MM.1S (cell line): ENCODE data around the gene LSR.

ENCODE experiments used
- DNase-seq: peaks from one replicate; pipeline ENCODE4 v3.0.0-alpha.2; 2015
- H2AFZ ChIP-seq: fragments of 300-600 bp; sonication (generic); 2 replicates; pipeline ENCODE4 v1.6.0; 2016; ENCODE audit warnings: antibody characterized with exemption, low read length
- H3F3A ChIP-seq: fragments of 300-600 bp; sonication (generic); 2 replicates; pipeline ENCODE4 v1.6.1; 2016; ENCODE audit warnings: mild to moderate bottlenecking, antibody characterized with exemption, low read length, moderate library complexity, mixed read lengths; ENCODE audit not compliant: insufficient read depth
- H3K27ac ChIP-seq: fragments of 300-600 bp; sonication (generic); 2 replicates; pipeline ENCODE4 v1.5.1; 2016; ENCODE audit warnings: mild to moderate bottlenecking, low read length
- H3K27me3 ChIP-seq: fragments of 300-600 bp; sonication (generic); replicated peaks from 2 replicates; pipeline ENCODE4 v1.6.0; 2016; ENCODE audit warnings: low read length; ENCODE audit not compliant: insufficient read depth
- H3K36me3 ChIP-seq: fragments of 300-600 bp; sonication (generic); replicated peaks from 2 replicates; pipeline ENCODE4 v1.6.1; 2016; ENCODE audit warnings: mild to moderate bottlenecking, low read length, mixed read lengths; ENCODE audit not compliant: insufficient read depth
- H3K4me1 ChIP-seq: fragments of 300-600 bp; sonication (generic); 2 replicates; pipeline ENCODE4 v1.6.1; 2016; ENCODE audit warnings: low read length, mixed read lengths
- H3K4me2 ChIP-seq: fragments of 300-600 bp; sonication (generic); 2 replicates; pipeline ENCODE4 v1.6.0; 2016; ENCODE audit warnings: low read depth, low read length
- H3K4me3 ChIP-seq: fragments of 300-600 bp; sonication (generic); 2 replicates; pipeline ENCODE4 v1.5.1; 2016; ENCODE audit warnings: low read length, mixed read lengths
- H3K79me2 ChIP-seq: fragments of 300-600 bp; sonication (generic); 2 replicates; pipeline ENCODE4 v1.6.1; 2016; ENCODE audit warnings: mixed run types, low read length, mixed read lengths
- H3K9ac ChIP-seq: fragments of 300-600 bp; sonication (generic); 2 replicates; pipeline ENCODE4 v1.6.1; 2016; ENCODE audit warnings: low read length, mixed read lengths
- H3K9me2 ChIP-seq: fragments of 300-600 bp; sonication (generic); replicated peaks from 2 replicates; pipeline ENCODE4 v1.6.1; 2016; ENCODE audit warnings: mild to moderate bottlenecking, low read length, mixed read lengths; ENCODE audit not compliant: insufficient read depth
- H3K9me3 ChIP-seq: fragments of 300-600 bp; sonication (generic); replicated peaks from 2 replicates; pipeline ENCODE4 v1.6.1; 2016; ENCODE audit warnings: mild to moderate bottlenecking, low read length, mixed read lengths; ENCODE audit not compliant: insufficient read depth
- H4K20me1 ChIP-seq: fragments of 300-600 bp; sonication (generic); 2 replicates; pipeline ENCODE4 v1.6.1; 2016; ENCODE audit warnings: mild to moderate bottlenecking, low read length, moderate library complexity, mixed read lengths; ENCODE audit not compliant: insufficient read depth
- EZH2 ChIP-seq: fragments of 300-600 bp; sonication (generic); optimal IDR thresholded peaks from 2 replicates; pipeline ENCODE3; 2017; ENCODE audit warnings: low read depth, mild to moderate bottlenecking, antibody characterized with exemption, low read length, mixed read lengths
- EZH2phosphoT487 ChIP-seq: fragments of 300-600 bp; sonication (generic); IDR thresholded peaks from 2 replicates; pipeline ENCODE4 v1.6.1; 2018; ENCODE audit warnings: antibody characterized with exemption, low read length
- TF ChIP-seq, protein P1 (sequence below): fragments of 300-600 bp; sonication (generic); IDR thresholded peaks from 2 replicates; pipeline ENCODE4 v1.5.1; 2016; ENCODE audit warnings: antibody characterized with exemption, low read length, mixed read lengths

The LSR gene

GRCh38 chr19:35292421-35293362, 43.9 kb downstream of the LSR start:
- H3F3A ChIP-seq = no peaks in the 10 kb centered on the region
- H3K27me3 ChIP-seq = peaks cover 43% of the 10 kb centered on the region
- no peaks in the 10 kb centered on the region for H3K9me3 ChIP-seq
- no peak overlapping the region for H3K9ac ChIP-seq
- H3K4me1 ChIP-seq = peaks cover 11% of the 10 kb centered on the region; the same call in 1 of the 2 replicates
- DNase-seq = no peak
- no peak overlapping the region for H3K27ac ChIP-seq
- no peaks in the 10 kb centered on the region for H3K36me3 ChIP-seq
- no peak overlapping the region for H3K4me3 ChIP-seq
- no peaks in the 10 kb centered on the region for H3K79me2 ChIP-seq
- no peak overlapping the region for H3K4me2 ChIP-seq
- no peak overlapping the region for H2AFZ ChIP-seq
- TF ChIP-seq EZH2phosphoT487 (no peak), EZH2 (no peak)
- TF ChIP-seq, protein P1, sequence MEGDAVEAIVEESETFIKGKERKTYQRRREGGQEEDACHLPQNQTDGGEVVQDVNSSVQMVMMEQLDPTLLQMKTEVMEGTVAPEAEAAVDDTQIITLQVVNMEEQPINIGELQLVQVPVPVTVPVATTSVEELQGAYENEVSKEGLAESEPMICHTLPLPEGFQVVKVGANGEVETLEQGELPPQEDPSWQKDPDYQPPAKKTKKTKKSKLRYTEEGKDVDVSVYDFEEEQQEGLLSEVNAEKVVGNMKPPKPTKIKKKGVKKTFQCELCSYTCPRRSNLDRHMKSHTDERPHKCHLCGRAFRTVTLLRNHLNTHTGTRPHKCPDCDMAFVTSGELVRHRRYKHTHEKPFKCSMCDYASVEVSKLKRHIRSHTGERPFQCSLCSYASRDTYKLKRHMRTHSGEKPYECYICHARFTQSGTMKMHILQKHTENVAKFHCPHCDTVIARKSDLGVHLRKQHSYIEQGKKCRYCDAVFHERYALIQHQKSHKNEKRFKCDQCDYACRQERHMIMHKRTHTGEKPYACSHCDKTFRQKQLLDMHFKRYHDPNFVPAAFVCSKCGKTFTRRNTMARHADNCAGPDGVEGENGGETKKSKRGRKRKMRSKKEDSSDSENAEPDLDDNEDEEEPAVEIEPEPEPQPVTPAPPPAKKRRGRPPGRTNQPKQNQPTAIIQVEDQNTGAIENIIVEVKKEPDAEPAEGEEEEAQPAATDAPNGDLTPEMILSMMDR = no peak
- H4K20me1 ChIP-seq = no peaks in the 10 kb centered on the region
- no peaks in the 10 kb centered on the region for H3K9me2 ChIP-seq

GRCh38 chr19:35293363-35293739, 44.5 kb downstream of the LSR start:
- peaks cover 43% of the 10 kb centered on the region for H3K27me3 ChIP-seq
- no peak overlapping the region for H2AFZ ChIP-seq
- TF ChIP-seq EZH2 (no peak), EZH2phosphoT487 (no peak)
- H3K9me2 ChIP-seq = no peaks in the 10 kb centered on the region
- H3K4me1 ChIP-seq = peaks cover 11% of the 10 kb centered on the region; the same call in 1 of the 2 replicates
- no peaks in the 10 kb centered on the region for H3F3A ChIP-seq
- no peak overlapping the region for H3K4me2 ChIP-seq
- no peak overlapping the region for H3K4me3 ChIP-seq
- no peaks in the 10 kb centered on the region for H3K36me3 ChIP-seq
- H3K9ac ChIP-seq = no peak overlapping the region
- no peak overlapping the region for H3K27ac ChIP-seq
- H4K20me1 ChIP-seq = no peaks in the 10 kb centered on the region
- no peak for DNase-seq
- no peaks in the 10 kb centered on the region for H3K79me2 ChIP-seq
- no peaks in the 10 kb centered on the region for H3K9me3 ChIP-seq

GRCh38 chr19:35293808-35294207, 45.0 kb downstream of the LSR start:
- H2AFZ ChIP-seq = no peak overlapping the region
- DNase-seq = no peak
- no peaks in the 10 kb centered on the region for H3K36me3 ChIP-seq
- H3K4me2 ChIP-seq = no peak overlapping the region
- no peaks in the 10 kb centered on the region for H4K20me1 ChIP-seq
- no peaks in the 10 kb centered on the region for H3K79me2 ChIP-seq
- no peaks in the 10 kb centered on the region for H3K9me3 ChIP-seq
- H3K9ac ChIP-seq = no peak overlapping the region
- peaks cover 43% of the 10 kb centered on the region for H3K27me3 ChIP-seq
- H3K9me2 ChIP-seq = no peaks in the 10 kb centered on the region
- H3K4me1 ChIP-seq = peaks cover 11% of the 10 kb centered on the region; the same call in 1 of the 2 replicates
- H3F3A ChIP-seq = no peaks in the 10 kb centered on the region
- TF ChIP-seq, protein P1 = no peak
- TF ChIP-seq EZH2 (no peak), EZH2phosphoT487 (no peak)
- no peak overlapping the region for H3K4me3 ChIP-seq
- H3K27ac ChIP-seq = no peak overlapping the region

- DNase-seq = no peak
- H3K4me1 ChIP-seq = peaks cover 11% of the 10 kb centered on the region; the same call in 1 of the 2 replicates
- H3K9ac ChIP-seq = no peak overlapping the region
- H3K9me2 ChIP-seq = no peaks in the 10 kb centered on the region
- no peaks in the 10 kb centered on the region for H4K20me1 ChIP-seq
- H3K4me3 ChIP-seq = no peak overlapping the region
- no peaks in the 10 kb centered on the region for H3K9me3 ChIP-seq
- peaks cover 38% of the 10 kb centered on the region for H3K27me3 ChIP-seq
- H3K79me2 ChIP-seq = no peaks in the 10 kb centered on the region
- H3K4me2 ChIP-seq = no peak overlapping the region
- no peak overlapping the region for H3K27ac ChIP-seq
- no peaks in the 10 kb centered on the region for H3F3A ChIP-seq
- TF ChIP-seq, protein P1 = no peak
- TF ChIP-seq EZH2 = no peak
- no peak for TF ChIP-seq EZH2phosphoT487
- no peak overlapping the region for H2AFZ ChIP-seq
- H3K36me3 ChIP-seq = no peaks in the 10 kb centered on the region
Observed at GRCh38 chr19:35294328-35294727, 45.5 kb downstream of the LSR start.
